HS-27A (cell line): ENCODE measurements around the gene KIZ.

Experiments
- DNase-seq: peaks from one replicate; pipeline ENCODE4 v3.0.0-alpha.2; 2012; ENCODE audit warnings: low read depth, missing footprints

Gene KIZ

GRCh38 chr20:21104921-21105320, 21.0 kb upstream of the KIZ start:
- no peak for DNase-seq

GRCh38 chr20:21105429-21106170, 20.3 kb upstream of the KIZ start:
- no peak for DNase-seq

DNA sequence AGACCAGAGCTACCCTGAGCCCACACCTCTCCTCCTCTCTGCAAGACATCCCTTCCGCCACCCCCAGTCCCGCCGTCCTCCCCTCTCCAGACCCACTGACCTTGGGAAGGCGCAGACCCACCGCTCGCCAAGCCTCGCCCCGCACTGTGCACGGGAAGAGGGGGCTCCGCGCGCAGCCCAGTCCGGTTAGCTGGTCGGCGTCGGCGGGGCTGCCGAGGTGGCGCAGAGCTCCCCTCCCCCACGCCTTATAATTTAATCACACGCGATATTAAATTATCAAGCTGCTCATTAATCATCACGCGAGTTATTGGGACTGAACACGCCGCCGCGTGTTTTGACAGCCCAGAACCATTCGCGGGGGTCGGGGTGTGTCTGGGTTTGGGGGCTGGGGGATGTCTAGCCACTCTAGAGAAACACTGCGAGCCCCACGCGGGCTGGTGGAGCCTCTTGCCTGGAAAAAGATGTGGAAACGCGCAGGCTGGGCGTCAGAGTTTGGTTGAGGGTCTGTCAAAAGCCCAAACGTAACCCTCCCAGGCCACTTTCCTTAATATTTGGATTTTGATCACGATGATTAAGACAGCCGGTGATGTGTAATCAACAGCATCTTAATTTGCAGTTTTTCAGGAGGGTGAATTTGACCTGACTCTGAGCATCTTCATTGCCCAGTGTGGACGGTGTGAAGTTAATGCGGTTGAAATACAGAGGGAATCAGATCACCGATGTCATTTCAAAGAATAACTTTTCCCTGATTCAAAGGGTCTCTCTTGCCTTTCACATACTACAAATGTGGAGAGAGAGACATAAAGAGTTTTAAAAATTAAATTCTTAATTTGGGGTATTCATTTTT, 19.5 kb upstream of the KIZ start, which contains the start of gene LINC00237:
Gene LINC00237, minus strand, starts transcription at position 188 of the 847 bp plus-strand sequence.
- DNase-seq, result no peak

GRCh38 chr20:21109144-21109543, 16.7 kb upstream of the KIZ start:
- no peak for DNase-seq

- DNase-seq, result no peak
Observed at GRCh38 chr20:21110811-21111210, 15.1 kb upstream of the KIZ start.

GRCh38 chr20:21111416-21111815, 14.5 kb upstream of the KIZ start:
- no peak for DNase-seq

DNA sequence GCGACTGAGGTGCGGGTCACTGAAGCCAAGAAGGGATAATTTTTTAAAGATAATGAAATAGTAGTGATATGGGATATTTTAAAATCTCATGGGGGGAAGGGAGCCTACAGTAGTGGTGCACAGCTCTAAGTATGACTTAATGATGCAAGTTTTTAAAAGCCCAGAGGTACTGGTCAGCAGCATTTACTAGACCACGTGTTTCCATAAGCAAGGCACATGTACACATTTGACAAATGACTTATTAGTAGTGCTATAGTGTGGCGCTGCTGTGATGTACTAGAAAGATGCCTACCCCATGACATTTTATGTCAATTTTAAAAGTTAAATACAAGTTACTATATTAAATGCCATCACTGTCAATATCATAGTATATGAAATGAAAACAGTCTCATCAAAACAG, 12.2 kb upstream of the KIZ start:
- no peak for DNase-seq

- no peak for DNase-seq
Observed at GRCh38 chr20:21114584-21114983, 11.3 kb upstream of the KIZ start.

GRCh38 chr20:21117521-21117920, 8.4 kb upstream of the KIZ start:
- no peak for DNase-seq

DNA sequence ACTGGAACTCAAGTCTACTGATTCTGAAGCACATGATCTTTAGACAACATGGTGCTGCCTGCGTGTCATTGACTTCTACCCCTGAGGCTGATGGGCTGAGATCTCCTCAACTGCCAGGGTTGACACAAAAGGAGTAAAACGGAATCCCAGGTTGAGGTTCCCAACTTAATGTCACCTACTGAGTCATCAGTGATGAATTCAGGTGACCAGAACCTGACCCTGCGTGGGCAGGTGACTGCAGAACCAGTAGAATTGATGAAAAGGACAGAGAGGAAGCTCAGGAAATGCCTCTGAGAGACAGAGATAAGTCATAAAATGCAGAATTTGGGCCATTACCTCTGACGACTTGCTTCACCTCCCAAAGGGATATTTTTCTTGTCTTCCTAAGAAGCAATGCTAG, 7.7 kb upstream of the KIZ start:
- no peak for DNase-seq

DNA sequence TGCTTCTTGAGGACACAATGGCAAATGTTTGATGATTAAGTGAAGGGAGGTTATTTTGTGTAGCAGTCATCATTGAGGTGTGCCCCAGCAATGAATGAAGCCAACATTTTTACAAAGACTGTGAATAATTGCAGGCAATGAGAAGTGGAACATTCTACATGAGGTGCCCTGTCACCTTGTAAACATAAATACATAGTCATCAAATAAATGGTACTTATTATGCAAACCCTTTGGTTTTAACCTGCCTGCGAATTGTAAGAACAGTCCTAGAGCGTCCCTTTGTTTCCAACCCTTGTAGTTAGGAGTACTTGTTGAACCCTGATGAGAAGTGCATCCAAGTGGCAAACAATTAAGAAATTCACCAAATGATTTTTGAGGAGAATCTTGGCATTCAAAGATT, 7.1 kb upstream of the KIZ start:
- no peak for DNase-seq

DNA sequence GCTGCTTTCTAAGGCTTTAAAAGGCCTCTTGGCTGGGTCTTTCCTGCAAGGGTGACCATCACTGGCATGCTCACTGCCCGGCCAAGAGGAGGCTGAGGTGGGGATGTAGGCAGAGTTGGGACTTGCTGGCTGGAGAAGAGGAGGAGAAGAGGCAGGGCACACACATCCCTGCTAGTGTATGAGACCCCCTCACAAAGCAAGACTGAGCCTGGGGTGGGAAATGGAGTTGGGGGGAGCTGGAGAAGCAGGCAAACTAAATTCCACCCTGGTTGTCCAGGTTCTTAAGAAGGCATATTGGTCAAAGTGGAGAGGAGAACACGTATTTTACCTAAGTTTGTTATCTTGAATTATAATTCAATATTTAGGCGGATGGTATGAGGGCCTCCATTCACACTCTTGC, 1.7 kb upstream of the KIZ start:
- DNase-seq, result no peak

- no peak for DNase-seq
Observed at GRCh38 chr20:21125072-21125848, 622 bp upstream of the KIZ start.

GRCh38 chr20:21126581-21126870, 644 bp downstream of the KIZ start:
- no peak for DNase-seq

DNA sequence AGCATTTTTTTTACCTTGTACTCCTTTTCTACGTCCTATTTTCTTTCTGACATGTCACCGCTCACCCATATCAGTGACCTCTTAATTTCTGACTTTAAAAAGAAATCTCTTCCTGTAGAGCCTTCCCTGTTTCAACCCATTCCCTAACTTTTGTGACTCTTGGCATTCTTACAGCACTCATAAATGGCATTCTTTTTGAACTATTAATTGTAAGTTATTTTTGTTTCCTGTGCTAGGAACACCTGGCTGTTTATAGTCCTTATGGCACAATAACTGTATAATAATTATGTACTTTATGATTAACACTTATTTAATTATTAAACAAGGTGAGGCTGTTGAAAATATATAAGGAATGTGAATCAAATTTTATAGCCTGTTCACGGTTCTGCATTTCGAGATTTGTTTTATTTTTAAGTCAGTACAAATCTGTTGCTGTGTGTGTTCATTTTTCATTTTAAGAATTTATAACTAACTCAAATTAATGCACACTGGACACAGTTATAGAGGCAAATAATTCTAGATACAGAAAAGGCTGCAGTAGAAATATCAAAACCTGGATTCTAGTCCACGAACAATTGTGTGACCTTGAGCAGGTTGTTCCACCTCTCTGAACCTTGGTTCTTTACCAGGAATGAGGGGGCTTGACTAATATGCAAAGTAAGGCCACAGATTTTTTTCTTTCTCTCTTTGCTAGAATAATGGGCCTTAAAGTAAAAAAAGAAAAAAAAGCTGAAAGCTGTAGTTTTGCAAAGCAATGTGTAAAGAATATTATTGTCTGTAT, 1.5 kb downstream of the KIZ start:
- DNase-seq, result no peak

DNA sequence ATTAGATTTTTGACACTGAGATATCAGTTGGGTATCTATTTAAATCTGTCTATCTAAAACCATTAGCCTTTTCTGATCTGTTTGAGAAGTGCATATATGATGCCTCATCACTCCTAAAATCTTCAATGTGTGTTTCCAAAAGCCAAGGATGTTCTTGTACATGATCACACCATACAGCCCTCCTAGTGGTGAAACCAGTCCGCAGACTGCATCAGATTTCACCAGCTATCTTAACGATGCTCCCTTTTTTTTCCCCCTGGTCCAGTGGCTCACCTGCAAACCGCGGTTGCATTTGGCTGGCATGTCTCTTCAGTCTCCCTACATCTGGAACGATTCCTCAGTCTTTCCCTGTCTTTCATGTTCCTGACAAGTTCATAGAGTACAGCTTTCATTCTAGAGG, 4.0 kb downstream of the KIZ start:
- no peak for DNase-seq

GRCh38 chr20:21133404-21133803, 7.5 kb downstream of the KIZ start:
- no peak for DNase-seq

DNA sequence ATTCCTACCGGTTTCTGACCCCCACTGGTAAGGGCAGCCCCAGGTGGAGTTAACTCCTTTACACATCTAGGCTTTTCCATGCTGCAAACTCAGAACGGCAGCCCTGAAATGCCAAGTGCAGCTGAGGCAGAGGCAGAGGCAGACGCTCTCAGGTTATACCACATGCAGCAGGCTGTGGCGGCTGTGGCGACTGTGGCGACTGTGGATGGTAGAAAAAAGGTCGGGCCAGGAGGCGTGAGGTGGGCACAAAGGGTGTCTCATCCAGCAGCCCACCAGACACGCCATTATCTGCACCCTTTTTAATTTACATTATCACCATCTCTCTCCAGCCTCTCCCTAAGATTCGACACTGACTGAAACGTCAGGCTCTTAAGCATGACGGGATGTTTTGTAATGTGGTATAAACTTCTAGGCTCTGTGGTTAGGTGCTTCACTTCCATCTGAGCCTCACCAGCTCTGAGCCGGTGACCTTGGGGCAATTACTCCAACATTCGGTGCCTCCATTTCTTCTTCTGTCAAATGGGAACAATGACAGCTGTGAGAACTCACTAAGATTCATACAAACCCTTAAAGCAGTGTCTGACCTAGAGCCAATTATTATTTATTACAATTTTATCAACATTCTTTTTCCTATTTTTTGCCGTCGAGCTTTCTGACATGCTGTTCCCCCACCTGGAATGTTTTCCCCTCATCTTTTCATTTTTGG, 8.2 kb downstream of the KIZ start:
- DNase-seq, result no peak

GRCh38 chr20:21134883-21135493, 9.1 kb downstream of the KIZ start:
- no peak for DNase-seq

DNA sequence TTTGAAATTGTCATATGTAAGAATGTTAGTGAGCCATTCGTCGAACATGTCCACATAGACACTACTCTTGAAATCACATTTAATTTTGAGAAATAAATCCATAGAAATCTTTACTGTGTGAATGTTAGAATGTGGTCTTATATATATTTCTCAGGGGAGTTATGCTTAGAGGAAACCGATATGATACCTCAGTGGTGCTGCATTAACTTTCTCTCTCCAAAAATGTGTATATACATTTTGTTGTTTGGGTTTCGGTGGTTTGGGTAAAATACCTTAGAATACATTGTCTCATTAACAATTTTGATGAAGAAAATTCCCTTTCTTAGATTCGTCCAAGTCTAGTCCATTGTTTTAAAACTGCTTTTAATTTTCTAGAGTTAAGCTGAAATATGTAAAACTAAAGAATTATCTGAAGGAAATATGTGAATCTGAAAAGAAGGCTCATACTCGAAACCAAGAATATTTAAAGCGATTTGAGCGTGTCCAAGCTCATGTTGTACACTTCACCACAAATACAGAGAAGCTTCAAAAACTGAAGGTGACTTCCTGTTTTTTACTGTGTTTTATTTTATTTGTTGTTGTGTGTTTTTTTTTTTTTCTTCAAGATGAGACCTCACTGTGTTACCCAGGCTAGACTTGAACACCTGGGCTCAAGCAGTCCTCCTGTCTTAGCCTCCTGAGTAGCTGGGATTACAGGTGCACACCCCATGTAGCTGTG, 10.3 kb downstream of the KIZ start:
- DNase-seq, result no peak
